HepG2 (cell line): ENCODE measurements around the gene ANKRD44. TPM values are rescaled to one million over a fixed set of nuclear protein-coding genes. Genes with fewer than 3 reads are reported as not detected.

Experiments
- IRX3 ChIP-seq: sonication (generic); formaldehyde crosslinking; IDR thresholded peaks from 2 replicates; pipeline ENCODE4 v1.8.1; 2023; ENCODE audit warnings: mild to moderate bottlenecking, low read depth, missing genetic modification reagents, borderline replicate concordance
- KAT8 ChIP-seq: IDR thresholded peaks from 2 replicates; pipeline ENCODE4 v1.6.1; 2016; ENCODE audit warnings: missing genetic modification reagents, missing compliant biosample characterization
- RNF2 ChIP-seq: fragments of 450-650 bp; conservative IDR thresholded peaks from 2 replicates; pipeline ENCODE4 v1.6.1; 2016; ENCODE audit warnings: low read depth
- TARDBP ChIP-seq: sonication (generic); formaldehyde crosslinking; IDR thresholded peaks from 2 replicates; pipeline ENCODE4 v1.8.0; 2022; ENCODE audit warnings: mild to moderate bottlenecking, missing genetic modification reagents
- ZNF253 ChIP-seq: sonication (generic); formaldehyde crosslinking; IDR thresholded peaks from 2 replicates; pipeline ENCODE4 v1.8.0; 2022; ENCODE audit warnings: mild to moderate bottlenecking, missing genetic modification reagents, borderline replicate concordance
- ZNF335 ChIP-seq: sonication (generic); formaldehyde crosslinking; IDR thresholded peaks from 2 replicates; pipeline ENCODE4 v1.4.0; 2020; ENCODE audit warnings: missing genetic modification reagents
- polyA plus RNA-seq, 8 experiments: library from polyadenylated mRNA; depleted of rRNA in 3 of 8; stranded (reverse) in 7 of 8; unstranded in 1 of 8; fragments of >200 nt; fragmentation: Illumina TruSeq in 4 of 8; extraction: Trizol in 4 of 8; gene quantifications; 2 replicates each; pipeline versions ENCODE4 v1.2.1 to v1.2.3, GENCODE V29; 2011 to 2016; ENCODE audit warnings: low read depth in 4 of 8, missing spikeins in 1 of 8, mixed read lengths in 1 of 8; ENCODE audit not compliant: insufficient read depth in 1 of 8
- total RNA-seq, 5 experiments: library from RNA; depleted of rRNA; stranded (reverse); fragments of >200 nt; fragmentation: Illumina TruSeq; extraction: Trizol; gene quantifications; 2 replicates each; pipeline ENCODE4 v1.2.3, GENCODE V29; 2016; ENCODE audit warnings: low read depth in 1 of 5
- TF ChIP-seq, protein P1 (sequence below): sonication (generic); formaldehyde crosslinking; IDR thresholded peaks from 2 replicates; pipeline ENCODE4 v1.5.1; 2020; ENCODE audit warnings: missing genetic modification reagents, mild to moderate bottlenecking, borderline replicate concordance
- TF ChIP-seq, protein P2 (sequence below): sonication (generic); formaldehyde crosslinking; IDR thresholded peaks from 2 replicates; pipeline ENCODE4 v1.4.0; 2020; ENCODE audit warnings: missing genetic modification reagents, borderline replicate concordance
- TF ChIP-seq, protein P3 (sequence below): sonication (generic); formaldehyde crosslinking; IDR thresholded peaks from 2 replicates; pipeline ENCODE4 v1.9.0; 2021; ENCODE audit warnings: missing genetic modification reagents, borderline replicate concordance

ANKRD44 gene
- total and polyA plus RNA-seq, 2 of the 13 experiments (the other 11 are each of a cell fraction or from before 2014, with no cell fraction given), result 0.04 to 0.11 TPM

DNA sequence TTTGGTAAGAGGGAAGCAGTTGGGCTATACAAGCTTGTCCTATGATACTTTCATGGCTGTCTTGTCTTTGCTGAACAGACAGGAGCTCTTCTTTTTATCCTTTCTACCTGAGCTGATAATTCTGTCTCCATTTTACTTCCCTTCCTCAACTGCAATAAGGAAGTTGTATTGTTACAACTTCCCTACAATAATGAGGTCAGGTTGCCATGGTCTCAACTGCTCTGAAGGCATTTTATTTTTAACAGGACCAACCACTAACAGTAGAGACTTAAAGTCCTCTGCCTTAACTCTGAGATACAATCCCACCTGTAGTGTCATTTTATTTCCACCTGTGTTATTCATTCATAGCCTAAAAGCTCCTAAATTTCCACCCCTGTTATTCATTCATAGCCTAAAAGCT, 265.5 kb downstream of the ANKRD44 start (continued):
- TF ChIP-seq, protein P1, sequence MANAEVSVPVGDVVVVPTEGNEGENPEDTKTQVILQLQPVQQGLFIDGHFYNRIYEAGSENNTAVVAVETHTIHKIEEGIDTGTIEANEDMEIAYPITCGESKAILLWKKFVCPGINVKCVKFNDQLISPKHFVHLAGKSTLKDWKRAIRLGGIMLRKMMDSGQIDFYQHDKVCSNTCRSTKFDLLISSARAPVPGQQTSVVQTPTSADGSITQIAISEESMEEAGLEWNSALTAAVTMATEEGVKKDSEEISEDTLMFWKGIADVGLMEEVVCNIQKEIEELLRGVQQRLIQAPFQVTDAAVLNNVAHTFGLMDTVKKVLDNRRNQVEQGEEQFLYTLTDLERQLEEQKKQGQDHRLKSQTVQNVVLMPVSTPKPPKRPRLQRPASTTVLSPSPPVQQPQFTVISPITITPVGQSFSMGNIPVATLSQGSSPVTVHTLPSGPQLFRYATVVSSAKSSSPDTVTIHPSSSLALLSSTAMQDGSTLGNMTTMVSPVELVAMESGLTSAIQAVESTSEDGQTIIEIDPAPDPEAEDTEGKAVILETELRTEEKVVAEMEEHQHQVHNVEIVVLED (CRISPR knock-in tag), result no peak
- TF ChIP-seq, protein P2, sequence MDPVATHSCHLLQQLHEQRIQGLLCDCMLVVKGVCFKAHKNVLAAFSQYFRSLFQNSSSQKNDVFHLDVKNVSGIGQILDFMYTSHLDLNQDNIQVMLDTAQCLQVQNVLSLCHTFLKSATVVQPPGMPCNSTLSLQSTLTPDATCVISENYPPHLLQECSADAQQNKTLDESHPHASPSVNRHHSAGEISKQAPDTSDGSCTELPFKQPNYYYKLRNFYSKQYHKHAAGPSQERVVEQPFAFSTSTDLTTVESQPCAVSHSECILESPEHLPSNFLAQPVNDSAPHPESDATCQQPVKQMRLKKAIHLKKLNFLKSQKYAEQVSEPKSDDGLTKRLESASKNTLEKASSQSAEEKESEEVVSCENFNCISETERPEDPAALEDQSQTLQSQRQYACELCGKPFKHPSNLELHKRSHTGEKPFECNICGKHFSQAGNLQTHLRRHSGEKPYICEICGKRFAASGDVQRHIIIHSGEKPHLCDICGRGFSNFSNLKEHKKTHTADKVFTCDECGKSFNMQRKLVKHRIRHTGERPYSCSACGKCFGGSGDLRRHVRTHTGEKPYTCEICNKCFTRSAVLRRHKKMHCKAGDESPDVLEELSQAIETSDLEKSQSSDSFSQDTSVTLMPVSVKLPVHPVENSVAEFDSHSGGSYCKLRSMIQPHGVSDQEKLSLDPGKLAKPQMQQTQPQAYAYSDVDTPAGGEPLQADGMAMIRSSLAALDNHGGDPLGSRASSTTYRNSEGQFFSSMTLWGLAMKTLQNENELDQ (CRISPR knock-in tag), result no peak
- TF ChIP-seq, protein P3, sequence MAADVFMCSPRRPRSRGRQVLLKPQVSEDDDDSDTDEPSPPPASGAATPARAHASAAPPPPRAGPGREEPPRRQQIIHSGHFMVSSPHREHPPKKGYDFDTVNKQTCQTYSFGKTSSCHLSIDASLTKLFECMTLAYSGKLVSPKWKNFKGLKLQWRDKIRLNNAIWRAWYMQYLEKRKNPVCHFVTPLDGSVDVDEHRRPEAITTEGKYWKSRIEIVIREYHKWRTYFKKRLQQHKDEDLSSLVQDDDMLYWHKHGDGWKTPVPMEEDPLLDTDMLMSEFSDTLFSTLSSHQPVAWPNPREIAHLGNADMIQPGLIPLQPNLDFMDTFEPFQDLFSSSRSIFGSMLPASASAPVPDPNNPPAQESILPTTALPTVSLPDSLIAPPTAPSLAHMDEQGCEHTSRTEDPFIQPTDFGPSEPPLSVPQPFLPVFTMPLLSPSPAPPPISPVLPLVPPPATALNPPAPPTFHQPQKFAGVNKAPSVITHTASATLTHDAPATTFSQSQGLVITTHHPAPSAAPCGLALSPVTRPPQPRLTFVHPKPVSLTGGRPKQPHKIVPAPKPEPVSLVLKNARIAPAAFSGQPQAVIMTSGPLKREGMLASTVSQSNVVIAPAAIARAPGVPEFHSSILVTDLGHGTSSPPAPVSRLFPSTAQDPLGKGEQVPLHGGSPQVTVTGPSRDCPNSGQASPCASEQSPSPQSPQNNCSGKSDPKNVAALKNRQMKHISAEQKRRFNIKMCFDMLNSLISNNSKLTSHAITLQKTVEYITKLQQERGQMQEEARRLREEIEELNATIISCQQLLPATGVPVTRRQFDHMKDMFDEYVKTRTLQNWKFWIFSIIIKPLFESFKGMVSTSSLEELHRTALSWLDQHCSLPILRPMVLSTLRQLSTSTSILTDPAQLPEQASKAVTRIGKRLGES, result no peak
- TF ChIP-seq ZNF253 (CRISPR knock-in tag), result no peak
- TF ChIP-seq IRX3, result no peak
- TF ChIP-seq ZNF335 (CRISPR knock-in tag), result no peak
- TF ChIP-seq KAT8 (CRISPR knock-in tag), result no peak
- TF ChIP-seq RNF2, result no peak
- no peak for TF ChIP-seq TARDBP
